Measurements from ENCODE around the gene ANKRD20A1. TPM values are rescaled to one million over a fixed set of nuclear protein-coding genes. Genes with fewer than 3 reads are reported as not detected.
"Not testable (repeated sequence)": the region's sequence is repeated elsewhere in the genome, so short reads cannot be mapped to it uniquely, and the experiment has no call there.

The ANKRD20A1 gene
- total RNA-seq, result 1 to 10 TPM in 1 of 2 donors, not detected in 1; 1.4 TPM

DNA sequence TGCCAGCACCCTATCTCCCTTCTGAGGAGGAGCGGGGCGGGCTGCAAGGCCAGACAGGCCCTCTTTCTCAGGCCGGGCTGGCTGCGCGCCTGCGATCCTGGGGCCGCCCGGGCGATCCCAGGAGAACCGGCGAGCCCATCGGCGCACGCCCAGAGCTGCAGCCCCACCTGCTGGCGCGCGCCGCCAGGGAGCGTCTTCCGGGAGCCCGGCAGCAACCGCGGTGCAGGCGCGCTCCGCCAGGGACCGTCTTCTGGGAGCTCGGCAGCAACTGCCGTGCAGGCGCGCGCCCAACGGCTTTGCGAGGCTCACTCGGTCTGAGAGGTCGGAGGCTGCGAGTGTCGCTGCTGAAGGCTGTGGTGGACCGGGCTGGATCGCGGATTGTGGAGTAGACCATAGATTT lies at the start of gene ANKRD20A1:
Gene ANKRD20A1, plus strand, starts transcription at position 61 of the 400 bp plus-strand sequence. CDS start 496 bp downstream, outside the sequence.
- H3K36me3 ChIP-seq; DNase-seq (ENCODE audit: low spot score); ATAC-seq (ENCODE audit: insufficient number of reproducible peaks, low FRiP score, low read depth); H3K27me3 ChIP-seq (replicated peaks; ENCODE audit: insufficient read depth); H3K9me3 ChIP-seq; H3K27ac ChIP-seq; H3K4me3 ChIP-seq; H3K4me1 ChIP-seq (ENCODE audit: control insufficient read depth in 1 of 2, low read depth in 2 of 2): not testable (repeated sequence)

DNA sequence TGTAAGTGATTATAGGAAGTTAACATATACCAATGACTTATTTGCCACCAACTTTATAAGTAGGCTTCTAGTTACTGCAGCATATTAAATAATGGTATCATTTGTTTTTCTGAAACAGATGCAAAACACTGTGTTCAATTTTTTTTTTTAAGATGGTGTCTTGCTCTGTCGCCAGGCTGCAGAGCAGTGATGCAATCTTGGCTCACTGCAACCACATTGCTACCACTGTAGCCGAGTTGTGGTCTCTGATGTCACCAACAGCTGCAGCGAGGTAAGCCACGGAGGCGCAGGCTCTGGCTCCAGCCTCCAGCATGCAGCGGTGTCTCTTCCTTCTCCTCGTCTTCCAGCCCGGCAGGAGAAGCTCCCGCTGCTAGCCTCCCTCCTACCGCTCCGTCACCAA lies 26.6 kb upstream of the ANKRD20A1 start:
- DNase-seq (ENCODE audit: low spot score); H3K9me3 ChIP-seq; ATAC-seq (ENCODE audit: insufficient number of reproducible peaks, low FRiP score, low read depth); H3K27ac ChIP-seq; H3K4me3 ChIP-seq; H3K27me3 ChIP-seq (replicated peaks; ENCODE audit: insufficient read depth); H3K36me3 ChIP-seq; H3K4me1 ChIP-seq (ENCODE audit: control insufficient read depth in 1 of 2, low read depth in 2 of 2): not testable (repeated sequence)
